Stimulated activated CD8-positive, alpha-beta memory T cell treated with anti-CD3 and anti-CD28 coated beads, Interleukin-7, amount 100 ng/mL, for 1 hour (primary cell): Measurements from ENCODE around the gene G6PC2.
"Not testable (repeated sequence)": the region's sequence is repeated elsewhere in the genome, so short reads cannot be mapped to it uniquely, and the experiment has no call there.

Source experiments
- DNase-seq, 2 donors: peaks; one replicate each; pipeline ENCODE4 v3.0.0-alpha.2; 2020; ENCODE audit warnings: low read depth in 2 of 2

G6PC2 gene

DNA sequence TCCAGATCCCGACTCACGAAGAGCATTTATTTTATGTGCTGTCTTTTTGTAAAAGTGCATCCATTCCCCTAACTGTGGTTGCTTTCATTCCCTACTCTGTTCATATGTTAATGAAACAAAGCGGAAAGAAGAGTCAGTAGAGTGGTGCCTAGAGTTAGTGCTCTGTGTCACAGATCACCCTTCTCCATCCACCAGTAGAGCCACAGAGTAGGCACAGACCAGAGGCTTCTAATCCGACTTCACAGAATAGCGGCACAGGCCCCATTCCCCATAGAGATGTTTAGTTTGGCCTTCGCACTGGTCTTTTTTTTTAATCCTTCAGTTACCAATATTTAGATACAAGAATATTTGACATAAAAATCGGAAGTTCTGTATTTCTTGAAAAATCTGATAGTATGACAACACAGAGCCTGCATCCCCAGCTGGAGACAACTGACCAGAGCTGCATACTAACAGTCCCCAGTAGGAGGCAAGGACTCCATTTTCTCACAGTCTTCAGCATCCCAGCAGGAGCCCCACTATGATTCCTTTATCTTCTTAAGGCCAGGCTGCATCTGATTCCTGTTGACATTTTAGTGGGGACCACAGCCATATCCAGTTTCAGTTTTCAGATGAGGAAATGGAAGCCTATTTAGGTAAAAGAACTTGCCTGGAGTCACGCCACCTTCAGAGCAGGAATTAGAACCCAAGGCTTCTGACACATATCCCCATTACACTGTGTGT is 7.0 kb downstream of the G6PC2 start:
- no peak for DNase-seq

DNA sequence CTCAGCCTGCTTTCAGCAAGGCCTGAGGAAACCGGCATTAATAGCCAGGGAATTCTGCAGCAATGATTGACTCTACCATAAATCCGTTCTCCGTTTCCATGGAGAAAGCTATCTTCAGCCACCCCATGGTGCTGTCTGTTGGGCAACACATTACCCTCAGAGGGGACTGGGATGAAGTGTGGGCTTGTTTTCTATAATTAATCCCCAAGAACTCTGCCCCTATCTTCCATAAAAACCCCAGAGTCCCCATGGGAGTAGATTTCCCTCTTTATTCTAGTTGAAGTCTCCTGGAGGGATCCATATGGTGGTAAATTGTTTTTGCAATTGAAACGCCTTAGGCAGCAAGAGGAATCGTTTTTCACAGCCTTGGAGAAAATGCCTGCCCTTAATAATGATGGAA is 9.2 kb downstream of the G6PC2 start:
- DNase-seq, result no peak

DNA sequence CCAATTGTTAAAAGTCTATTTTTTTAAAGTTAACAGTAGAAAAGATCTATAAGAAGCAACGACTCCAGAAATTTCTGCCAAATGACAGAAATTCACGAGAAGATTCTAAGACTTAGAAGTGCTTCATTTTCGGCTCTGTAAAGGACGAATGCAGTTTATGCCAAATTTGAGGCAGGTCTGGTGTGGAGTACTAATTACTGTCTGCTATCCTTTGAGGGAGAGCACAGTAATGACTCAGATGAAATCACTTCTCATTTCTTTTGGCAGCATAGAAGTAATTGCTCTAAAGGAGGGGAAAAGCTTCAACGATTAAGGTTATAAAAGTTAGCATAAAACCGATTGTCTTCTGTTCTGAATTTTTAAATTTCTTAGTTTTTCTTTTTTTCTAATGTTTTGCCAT is 11.4 kb downstream of the G6PC2 start:
- DNase-seq, result no peak

DNA sequence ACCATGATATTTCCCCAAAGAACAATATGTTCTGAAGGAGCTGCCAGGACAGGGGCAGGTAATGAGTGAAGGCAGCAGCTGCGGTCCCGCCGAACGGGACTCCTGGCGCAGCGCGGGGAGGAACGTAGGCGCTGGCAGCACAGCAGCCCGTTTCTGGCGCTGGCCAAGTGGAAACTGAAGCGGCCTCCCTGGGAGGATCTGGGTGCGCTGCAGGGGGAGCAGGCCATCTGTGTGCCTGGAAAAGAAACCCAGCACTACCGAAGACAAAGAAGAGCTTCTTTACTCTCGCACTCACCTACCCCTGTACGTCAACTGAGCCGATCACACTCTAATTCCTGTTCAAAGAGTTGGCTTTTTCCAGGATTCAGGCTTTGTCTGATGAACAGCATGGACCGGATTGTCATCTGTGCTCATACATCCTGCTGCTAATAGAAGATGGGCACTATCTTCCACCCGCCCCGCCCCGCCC is 11.8 kb downstream of the G6PC2 start:
- no peak for DNase-seq

DNA sequence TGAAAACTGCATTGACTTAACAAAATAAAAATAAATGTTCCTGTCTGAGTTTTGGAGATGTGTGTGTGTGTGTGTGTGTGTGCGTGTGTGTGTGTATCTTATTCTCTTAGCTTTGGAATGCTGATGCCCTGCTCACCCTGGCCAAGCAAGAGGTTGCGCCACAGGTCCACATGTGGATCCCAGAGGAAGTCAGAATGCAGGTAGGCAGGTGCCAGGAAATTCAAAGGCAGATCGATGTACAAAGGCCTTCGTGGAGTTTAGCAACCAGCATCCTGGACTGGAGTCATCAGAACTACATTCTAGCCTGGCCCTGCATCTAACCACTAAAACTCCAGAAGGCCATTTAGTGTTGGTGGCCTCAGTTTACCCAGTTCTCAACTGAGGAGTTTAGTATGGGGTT is 12.4 kb downstream of the G6PC2 start:
- no peak for DNase-seq

DNA sequence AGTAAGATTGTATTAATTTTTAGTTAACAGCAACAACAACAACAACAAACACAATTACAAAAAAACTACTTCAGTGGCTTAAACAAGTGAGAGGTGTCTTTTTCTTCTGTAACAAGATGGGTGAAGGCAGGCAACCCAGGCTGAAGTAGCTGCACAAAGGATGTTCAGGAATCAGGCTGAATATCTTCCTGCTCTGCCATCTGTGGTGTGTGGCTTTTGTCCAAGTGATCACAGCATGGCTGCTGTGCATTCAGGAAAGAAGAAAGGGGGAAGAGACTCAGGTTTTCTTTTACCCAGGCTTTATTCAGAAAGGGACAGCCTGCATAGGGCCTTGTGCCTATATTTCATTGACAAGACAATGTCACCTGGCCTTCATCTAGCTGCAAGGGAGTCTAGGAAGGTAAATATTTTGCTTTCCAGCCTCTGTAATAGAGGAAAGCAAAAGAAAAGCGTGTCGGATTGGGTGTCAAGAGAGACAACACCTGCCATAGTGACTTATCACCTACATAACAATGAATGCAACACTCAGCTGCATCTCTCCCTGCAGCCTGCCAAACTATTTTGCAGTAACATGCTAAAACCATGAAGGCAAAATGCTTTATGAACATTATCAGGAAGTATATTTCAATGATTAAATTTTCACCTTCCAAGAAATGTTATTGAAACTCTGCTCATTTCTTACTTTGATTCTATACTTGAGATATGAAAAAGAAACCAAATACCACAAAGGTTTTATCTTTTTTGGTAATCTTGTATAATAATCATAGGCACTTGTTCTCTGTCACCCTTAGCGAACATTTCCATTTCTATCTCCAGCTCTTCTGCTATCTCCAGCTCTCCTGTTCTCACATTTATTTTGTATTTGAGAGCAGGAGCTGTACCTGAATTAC is 14.6 kb downstream of the G6PC2 start:
- DNase-seq, result no peak

DNA sequence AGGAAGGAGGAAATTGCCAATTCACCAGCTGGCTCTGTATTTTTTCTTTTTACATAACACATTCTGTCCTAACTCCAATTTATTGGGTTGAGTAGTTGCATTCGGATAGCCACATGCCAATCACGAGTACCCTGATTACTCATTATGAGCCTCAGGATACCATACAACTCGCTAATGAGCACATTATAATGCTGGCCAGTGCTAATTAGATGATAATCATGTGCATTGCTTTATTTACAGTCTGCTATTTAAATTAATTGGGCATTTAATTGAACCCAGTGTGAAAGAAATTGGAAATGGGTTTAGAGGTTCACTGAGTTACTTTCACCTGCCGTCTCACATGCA is 15.2 kb downstream of the G6PC2 start:
- no peak for DNase-seq

DNA sequence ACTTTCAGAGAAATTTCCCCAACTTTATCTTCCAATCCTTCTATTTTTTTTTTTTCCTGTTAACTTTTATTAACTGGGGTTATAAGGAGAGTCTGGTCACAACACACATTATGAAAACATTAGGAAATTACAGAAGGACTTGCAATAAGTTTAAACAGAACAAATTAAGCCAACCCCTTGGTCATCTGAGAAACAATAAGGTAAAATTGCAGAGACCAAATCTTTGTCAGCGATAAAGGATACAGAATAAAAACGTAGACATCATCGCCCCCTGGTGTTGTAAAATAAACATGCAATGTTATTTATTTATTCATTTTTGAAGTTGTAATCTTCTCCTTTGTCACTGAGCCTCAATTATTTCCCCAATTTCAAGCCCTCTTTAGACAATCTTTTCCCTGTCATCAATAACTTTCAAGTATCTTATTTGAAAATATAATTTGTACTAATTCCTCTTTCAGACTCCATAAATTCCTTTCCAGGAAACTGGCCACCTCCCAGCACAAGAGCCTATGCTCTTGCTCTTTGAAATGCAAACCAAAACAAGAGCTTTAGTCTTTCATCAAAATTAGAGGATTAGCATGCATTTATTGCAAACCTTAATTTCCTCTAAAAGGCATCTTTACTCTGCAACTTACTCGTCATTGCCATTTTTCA is 19.5 kb downstream of the G6PC2 start:
- no peak for DNase-seq

DNA sequence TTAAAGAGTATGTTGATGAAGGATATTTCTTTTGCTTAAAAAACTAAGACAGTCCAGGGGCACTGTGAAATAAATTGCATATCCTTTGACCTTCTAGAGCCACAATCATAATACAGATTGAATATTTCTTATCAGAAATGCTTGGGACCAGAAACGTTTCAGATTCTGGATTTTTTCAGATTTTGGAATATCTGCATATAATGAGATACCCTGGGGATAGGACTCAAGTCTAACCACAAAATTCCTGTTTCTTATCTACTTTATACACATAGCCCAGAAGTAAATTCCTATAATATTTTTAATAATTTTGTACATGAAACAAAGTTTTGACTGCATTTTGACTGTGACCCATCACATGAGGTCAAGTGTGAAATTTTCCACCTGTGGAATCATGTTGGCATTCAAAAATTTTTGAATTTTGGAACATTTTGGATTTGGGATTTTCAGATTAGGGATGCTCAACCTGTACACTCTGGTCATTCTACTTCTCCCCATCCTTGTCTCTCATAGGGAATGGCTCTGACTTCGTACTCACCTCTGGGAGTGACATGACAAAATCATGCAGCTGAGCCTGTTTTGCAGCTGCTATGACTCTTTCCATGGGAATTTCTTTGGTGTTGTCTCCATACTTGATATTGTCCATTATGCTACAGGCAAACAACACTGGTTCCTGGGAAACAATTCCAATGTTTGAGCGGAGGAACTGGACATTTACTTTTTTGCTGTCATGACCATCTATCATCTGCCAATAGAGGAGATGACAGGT is 25.7 kb downstream of the G6PC2 start:
- DNase-seq, result no peak

DNA sequence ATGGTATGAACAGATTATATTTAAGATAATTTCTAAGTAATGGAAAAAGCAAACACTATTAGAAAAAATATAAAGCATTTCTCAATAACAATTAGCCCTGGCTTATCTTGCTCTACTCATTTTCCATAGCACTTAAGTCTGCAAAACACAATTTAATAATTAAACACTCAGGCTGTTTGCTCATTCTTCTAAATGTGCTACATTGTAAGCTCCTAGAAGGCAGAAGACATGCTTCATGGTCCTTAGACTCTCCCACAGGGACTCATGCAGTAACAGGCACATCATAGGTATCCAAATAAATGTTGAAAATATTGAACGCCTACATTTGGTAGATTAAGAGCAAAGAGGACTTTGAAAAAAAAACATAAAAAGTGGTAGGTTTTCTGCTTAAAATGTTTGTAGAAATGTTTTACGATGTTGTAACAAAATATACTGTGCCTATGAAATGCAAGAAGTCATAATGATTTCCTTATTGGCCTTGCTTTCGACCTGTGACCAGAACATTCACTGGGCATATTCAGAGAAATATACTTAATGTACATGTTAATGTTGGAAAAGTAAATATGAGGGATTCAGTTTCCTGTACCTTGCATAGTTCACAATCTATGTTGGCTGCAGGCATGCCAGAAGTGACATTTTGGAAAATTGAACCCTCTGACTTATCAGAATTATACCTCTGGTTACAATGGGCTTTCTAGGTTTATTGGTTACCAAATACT is 27.2 kb downstream of the G6PC2 start:
- DNase-seq, result no peak

DNA sequence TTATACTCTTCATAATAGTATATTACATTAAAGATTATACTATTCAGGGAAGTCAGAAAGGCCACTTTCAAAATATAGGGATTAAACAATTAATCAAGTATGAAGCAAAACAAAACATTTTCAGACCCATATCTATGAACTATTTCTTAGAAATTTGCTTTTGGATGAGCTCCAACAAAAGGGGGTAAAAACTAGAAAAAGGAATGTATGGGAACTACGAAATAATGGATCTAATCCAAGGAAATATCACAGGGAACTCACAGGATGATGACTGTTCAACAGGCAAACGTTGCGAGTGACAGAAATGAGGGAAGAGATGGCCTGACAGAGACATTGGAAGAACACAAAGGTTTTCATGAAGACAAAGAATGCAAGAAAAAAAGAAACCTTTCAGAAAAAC is 27.9 kb downstream of the G6PC2 start:
- no peak for DNase-seq

DNA sequence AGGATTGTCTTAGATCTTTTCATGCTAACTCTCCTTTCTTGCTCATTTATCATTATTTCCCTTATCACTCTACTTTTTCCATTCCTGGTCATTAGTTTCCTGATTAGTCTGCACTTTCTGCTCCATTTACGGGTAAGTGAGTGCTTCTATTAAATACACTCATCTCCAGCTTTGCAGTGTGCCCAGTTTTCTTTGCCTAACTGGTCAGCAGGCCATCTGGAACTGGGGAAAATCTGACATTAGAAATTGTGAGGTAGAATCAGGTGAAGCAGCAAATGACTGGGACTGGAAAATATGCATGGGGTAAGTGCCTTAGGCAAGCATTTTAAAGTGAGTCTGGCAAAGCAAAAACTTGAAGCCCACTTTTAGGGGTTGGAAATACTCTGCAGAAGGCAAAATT is 29.2 kb downstream of the G6PC2 start:
- no peak for DNase-seq

DNA sequence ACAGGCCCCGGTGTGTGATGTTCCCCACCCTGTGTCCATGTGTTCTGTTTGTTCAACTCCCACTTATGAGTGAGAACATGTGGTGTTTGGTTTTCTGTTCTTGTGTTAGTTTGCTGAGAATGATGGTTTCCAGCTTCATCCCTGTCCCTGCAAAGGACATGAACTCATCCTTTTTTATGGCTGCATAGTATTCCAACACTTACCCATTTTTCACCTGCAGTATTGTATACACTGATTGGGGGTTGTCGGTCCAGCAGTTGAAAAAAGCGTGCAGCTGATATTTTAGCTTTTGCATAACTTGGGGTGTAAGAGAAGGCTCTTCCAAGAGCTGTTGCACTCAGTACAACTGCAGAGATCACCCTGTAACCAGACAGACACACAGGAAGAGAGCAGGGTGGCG is 31.1 kb downstream of the G6PC2 start:
- not testable (repeated sequence) for DNase-seq

DNA sequence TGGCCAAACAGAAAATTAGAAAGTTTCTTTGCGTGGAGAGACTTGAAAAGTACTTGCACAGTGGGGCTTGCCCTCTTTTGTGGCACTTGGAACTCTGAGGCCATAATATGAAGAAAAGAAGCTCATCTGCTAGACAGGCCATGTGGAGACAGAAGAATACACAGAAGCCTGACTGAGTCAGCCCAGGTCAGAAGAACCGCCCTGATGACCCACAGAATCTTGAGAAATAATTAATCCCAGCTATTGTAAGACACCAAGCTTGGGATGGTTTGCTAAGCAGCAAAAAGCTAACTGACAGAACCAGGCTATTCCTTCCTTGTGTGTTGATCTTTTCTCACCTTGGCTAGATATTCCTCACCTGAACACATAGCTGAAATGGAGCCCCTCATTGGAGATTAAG is 33.7 kb downstream of the G6PC2 start:
- no peak for DNase-seq

DNA sequence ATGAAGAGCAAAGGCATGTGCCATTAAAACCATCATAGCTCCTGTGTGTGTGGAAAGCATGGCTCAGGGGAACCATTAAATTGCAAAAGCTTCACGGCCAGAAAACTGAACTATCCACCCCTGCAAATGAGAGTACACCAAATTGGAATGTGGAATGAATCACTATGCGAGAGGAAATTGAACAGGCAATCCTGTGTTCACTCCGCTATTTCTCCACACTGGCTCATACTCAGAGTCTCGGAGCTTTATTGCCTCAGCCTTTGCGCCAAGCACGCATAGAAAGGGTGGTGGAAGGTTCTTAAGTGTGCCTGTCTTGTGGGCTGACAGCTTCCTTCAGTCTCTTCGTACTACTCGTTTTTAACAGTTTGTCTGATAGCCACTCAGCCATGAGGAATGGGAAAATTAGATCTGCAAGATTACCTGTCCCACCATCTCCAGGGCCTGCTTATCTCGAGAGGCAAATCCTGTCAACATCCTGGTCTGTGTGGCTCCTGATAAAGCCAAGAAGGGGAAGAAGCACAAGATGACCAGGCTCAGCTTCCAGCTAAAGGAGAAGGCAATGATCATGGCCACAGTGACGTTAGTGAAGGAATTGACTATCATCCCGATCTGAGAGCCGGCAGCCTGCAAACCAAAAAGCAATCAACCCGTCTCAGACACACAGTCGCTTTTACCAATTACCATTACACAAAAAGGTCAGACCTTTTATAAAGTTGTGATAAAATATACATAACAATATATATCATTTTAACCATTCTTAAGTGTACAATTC is 34.9 kb downstream of the G6PC2 start:
- DNase-seq, result no peak

DNA sequence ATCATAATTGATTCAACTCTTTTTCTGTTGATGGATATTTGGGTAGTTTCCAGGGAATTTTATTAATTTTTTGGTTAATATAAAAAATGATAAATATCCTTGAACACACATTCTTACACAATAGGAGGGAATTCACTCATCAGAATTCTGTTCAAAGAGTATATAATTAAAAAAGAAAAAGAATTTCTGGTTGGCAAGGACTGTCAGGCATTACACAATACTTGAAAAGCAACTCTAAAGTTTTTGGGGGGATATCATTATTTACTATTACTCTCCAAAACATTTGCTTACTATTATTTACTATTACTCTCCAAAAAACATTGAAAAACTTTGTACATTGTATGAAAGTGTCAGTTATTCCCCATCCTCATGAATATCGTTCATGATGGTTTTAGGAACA is 38.0 kb downstream of the G6PC2 start:
- DNase-seq, result no peak

DNA sequence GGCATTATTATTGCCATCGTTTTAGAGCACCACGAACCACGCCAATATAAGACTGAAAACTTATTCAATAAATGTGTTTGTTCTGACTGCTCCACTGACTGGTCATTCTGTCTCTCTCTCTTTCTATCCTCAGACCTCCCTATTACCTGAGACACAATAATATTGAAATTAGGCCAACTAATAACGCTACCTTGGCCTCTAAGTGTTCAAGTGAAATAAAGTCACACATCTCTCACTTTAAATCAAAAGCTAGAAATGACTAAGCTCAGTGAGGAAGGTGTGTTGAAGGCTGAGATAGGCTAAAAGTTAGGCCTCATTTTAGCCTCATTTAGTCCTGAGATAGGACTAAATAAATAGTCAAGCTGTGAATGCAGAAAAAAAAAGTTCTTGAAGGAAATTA is 38.8 kb downstream of the G6PC2 start:
- DNase-seq, result no peak

DNA sequence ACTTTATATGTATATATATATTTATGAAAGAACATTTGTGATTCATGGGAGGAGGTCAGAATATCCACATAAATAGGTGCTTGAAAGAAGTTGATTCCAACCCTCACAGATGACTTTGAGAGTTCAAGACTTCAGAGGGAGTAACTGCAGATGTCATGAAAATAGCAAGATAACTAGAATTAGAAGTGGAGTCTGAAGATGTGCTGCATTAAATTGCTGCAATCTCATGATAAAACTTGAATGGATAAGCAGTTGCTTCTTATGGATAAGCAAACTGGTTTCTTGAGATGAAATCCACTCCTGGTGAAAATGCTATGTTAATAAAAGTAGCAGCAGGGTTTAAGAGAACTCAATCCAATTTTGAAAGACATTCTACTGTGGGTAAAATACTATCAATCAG is 40.2 kb downstream of the G6PC2 start:
- DNase-seq, result no peak

DNA sequence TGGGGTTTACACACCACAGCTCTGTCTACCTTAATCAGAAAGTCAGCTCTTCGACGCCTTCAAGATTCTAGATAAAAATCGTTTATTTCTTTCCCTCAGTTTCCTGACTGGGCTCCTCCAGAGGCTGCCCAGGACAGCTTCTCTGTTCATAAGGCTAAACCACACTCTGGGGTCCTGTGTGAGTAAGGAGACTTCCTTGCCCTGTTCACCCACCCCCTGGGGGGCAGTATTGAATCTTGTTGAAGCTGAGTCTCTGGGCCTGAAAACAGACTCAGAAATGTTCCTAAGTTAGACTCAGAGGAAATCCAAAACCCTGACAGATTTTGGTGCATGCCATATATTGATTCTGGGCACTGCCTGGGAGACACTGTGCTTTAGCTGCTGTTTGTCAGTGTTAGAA is 43.0 kb downstream of the G6PC2 start:
- no peak for DNase-seq

DNA sequence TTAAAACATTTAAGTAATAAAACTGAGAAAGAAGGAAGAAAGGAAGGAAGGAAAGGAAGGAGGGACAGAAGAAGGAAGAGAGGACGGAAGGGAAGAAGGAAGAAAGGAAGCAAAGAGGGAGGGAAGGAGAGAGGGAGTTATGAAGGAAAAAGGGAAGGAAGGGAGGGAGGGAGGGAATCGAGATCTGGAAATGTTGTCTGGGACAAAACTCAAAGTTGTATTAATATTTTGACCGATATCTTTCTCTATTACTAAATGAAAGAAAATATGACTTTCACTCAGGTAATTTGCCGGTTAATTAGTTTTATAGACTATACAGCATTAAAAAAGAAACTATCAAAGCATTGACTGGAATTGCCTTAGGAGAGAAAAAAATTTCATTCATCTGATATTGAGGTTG is 44.4 kb downstream of the G6PC2 start:
- no peak for DNase-seq
